Stimulated activated CD4-positive, alpha-beta T cell treated with anti-CD3 and anti-CD28 coated beads, Interleukin-2, amount 100 ng/mL, for 4 hours (primary cell): Measurements from ENCODE around the gene TMEM44.
"Not testable (repeated sequence)": the region's sequence is repeated elsewhere in the genome, so short reads cannot be mapped to it uniquely, and the experiment has no call there.

Source experiments
- DNase-seq: peaks from one replicate; pipeline ENCODE4 v3.0.0-alpha.2; 2020; ENCODE audit warnings: low read depth

The TMEM44 gene

GRCh38 chr3:194555175-194556062, 77.8 kb downstream of the TMEM44 start:
- DNase-seq = no peak

GRCh38 chr3:194554473-194555123, 78.6 kb downstream of the TMEM44 start:
- DNase-seq = no peak

GRCh38 chr3:194552327-194552949, 80.8 kb downstream of the TMEM44 start:
- DNase-seq = no peak

GRCh38 chr3:194549853-194550252, 83.4 kb downstream of the TMEM44 start:
- no peak for DNase-seq

- DNase-seq = no peak
Observed at GRCh38 chr3:194548346-194549321, 84.6 kb downstream of the TMEM44 start.

- DNase-seq = no peak
Observed at GRCh38 chr3:194547042-194547441, 86.2 kb downstream of the TMEM44 start.

- DNase-seq = not testable (repeated sequence)
Observed at GRCh38 chr3:194545538-194545937, 87.7 kb downstream of the TMEM44 start.

GRCh38 chr3:194543550-194543949, 89.7 kb downstream of the TMEM44 start:
- no peak for DNase-seq

GRCh38 chr3:194541483-194541882, 91.7 kb downstream of the TMEM44 start:
- no peak for DNase-seq

GRCh38 chr3:194540274-194540905, 92.8 kb downstream of the TMEM44 start:
- no peak for DNase-seq

- no peak for DNase-seq
Observed at GRCh38 chr3:194539498-194539897, 93.7 kb downstream of the TMEM44 start.

- no peak for DNase-seq
Observed at GRCh38 chr3:194537732-194538247, 95.4 kb downstream of the TMEM44 start.
